SK-N-MC (cell line): ENCODE data around the gene OSBPL10.

ENCODE experiments used
- EZH2 ChIP-seq: fragments of 200-600 bp; sonication (generic); IDR thresholded peaks from one replicate; pipeline ENCODE4 v1.6.1; 2017; ENCODE audit warnings: antibody characterized with exemption
- FOXP2 ChIP-seq: optimal IDR thresholded peaks from 2 replicates; pipeline ENCODE3; 2011; ENCODE audit warnings: mild to moderate bottlenecking, moderate library complexity; ENCODE audit not compliant: insufficient read depth; ENCODE audit errors: extremely low read length, control extremely low read depth
- POLR2AphosphoS5 ChIP-seq: IDR thresholded peaks from 2 replicates; pipeline ENCODE4 v1.6.1; 2012; ENCODE audit warnings: mild to moderate bottlenecking, low read depth, low read length, borderline replicate concordance

DNA sequence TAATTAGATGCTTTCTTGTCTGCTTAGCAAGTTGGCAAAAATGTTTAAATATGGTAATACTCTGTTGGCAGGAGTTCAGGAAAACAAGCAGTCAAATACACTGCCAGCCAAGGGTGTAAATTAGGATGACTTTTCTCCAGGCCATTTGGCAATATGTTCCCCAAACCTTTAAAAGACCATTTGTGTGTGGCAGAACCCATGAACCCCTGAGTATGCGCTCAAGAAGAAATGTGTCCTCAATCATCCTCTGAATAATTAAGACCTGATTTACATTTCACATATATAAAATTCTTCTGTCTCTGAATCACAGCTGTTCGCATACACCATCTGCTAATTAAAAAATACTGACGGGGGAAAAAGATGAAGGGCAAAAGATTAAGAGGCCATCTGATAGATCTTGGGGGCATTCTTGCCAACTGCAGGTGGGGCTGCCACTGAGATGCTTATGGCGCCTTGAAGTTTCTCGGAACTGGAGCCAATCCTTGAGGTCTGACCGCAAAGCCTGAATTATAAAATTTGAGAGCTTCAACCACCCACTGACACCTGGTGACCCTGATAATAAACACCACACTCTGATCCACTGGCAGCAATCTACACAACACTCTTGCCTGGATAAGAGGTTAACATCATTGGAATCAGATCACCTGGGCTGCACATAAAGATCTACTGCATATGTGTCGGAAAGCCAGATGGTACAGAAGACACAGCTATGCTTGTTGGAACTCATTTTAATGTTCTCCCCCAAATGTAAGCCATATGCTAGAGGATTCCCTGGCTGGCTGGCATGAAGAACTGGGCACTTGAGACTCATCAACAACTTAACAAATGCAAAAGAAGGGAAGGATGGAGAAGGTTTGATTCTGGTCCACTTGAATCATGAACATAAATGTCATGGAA is 190.6 kb downstream of the OSBPL10 start:
- TF ChIP-seq POLR2AphosphoS5: no peak
- no peak for TF ChIP-seq EZH2
- no peak for TF ChIP-seq FOXP2
